ENCODE measurements around the gene AMIGO1. TPM values are rescaled to one million over a fixed set of nuclear protein-coding genes. Genes with fewer than 3 reads are reported as not detected.

The AMIGO1 gene
- total RNA-seq, 2 donors from 2014 or later, result 2.1 to 2.6 TPM

GRCh38 chr1:109538827-109539555 is 29.5 kb upstream of the AMIGO1 start:
- Mint-ChIP-seq H3K4me1 (ENCODE audit: low read depth) (no peaks in the 10 kb centered on the region), H3K9me3 (no peaks in the 10 kb centered on the region), H3K27ac (no peak overlapping the region), H3K27me3 (ENCODE audit: low read depth) (no peaks in the 10 kb centered on the region), H3K36me3 (ENCODE audit: insufficient read depth in 2 of 2) (no peaks in the 10 kb centered on the region), H3K4me3 (no peak overlapping the region)
- no peak for ATAC-seq (replicated peaks in 1 of 2)
- no peak for DNase-seq

DNA sequence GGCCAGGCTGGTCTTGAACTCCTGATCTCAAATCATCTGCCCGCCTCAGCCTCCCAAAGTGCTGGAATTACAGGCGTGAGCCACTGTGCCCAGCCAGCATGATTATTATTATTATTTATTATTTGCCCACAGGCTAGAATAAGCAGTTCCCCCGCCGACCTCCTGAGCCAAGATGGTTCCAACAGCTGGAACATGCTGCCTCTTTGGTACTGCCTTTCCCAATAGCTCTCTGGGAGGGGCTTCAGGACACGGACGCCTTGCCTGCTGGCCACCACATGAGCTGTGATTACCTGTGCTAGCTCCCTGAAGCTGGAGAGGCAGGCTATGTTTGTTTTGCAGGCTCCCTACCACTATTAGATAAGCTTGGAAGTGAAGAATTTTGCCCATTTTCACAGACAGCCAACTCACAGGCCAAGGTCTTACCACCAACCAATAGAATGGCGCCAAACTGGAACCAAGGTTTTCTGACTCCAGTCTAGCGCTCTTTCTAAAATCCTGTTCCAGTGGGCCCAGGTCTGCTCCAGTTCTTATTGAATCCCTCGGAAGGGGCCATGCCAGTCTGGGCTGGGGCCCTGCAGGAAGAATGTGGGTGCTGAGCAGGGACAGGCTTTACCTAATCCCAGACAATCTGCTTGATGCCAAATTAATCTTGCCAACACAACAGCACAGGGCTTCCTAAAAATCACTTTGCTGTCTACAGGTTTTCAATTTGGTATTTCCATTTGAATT is 28.1 kb upstream of the AMIGO1 start:
- no peak for DNase-seq
- H3K4me1 Mint-ChIP-seq (ENCODE audit: low read depth), result peaks cover 3% of the 10 kb centered on the region
- no peak for ATAC-seq (replicated peaks in 1 of 2)
- no peak overlapping the region for H3K4me3 Mint-ChIP-seq
- no peaks in the 10 kb centered on the region for H3K36me3 Mint-ChIP-seq (ENCODE audit: insufficient read depth in 2 of 2)
- H3K27ac Mint-ChIP-seq, result no peak overlapping the region
- H3K27me3 Mint-ChIP-seq (ENCODE audit: low read depth), result no peaks in the 10 kb centered on the region
- no peaks in the 10 kb centered on the region for H3K9me3 Mint-ChIP-seq

GRCh38 chr1:109535971-109536491 is 26.5 kb upstream of the AMIGO1 start:
- Mint-ChIP-seq H3K9me3 (no peaks in the 10 kb centered on the region), H3K4me3 (no peak overlapping the region), H3K4me1 (ENCODE audit: low read depth) (peaks cover 19% of the 10 kb centered on the region), H3K27ac (no peak overlapping the region), H3K27me3 (ENCODE audit: low read depth) (no peaks in the 10 kb centered on the region), H3K36me3 (ENCODE audit: insufficient read depth in 2 of 2) (no peaks in the 10 kb centered on the region)
- ATAC-seq (replicated peaks in 1 of 2) (no peak), DNase-seq (no peak)

GRCh38 chr1:109535481-109535880 is 26.0 kb upstream of the AMIGO1 start:
- Mint-ChIP-seq H3K4me1 (ENCODE audit: low read depth) (peaks cover 24% of the 10 kb centered on the region), H3K9me3 (no peaks in the 10 kb centered on the region), H3K36me3 (ENCODE audit: insufficient read depth in 2 of 2) (no peaks in the 10 kb centered on the region), H3K27ac (no peak overlapping the region), H3K27me3 (ENCODE audit: low read depth) (no peaks in the 10 kb centered on the region), H3K4me3 (no peak overlapping the region)
- DNase-seq (no peak), ATAC-seq (replicated peaks in 1 of 2) (no peak)

DNA sequence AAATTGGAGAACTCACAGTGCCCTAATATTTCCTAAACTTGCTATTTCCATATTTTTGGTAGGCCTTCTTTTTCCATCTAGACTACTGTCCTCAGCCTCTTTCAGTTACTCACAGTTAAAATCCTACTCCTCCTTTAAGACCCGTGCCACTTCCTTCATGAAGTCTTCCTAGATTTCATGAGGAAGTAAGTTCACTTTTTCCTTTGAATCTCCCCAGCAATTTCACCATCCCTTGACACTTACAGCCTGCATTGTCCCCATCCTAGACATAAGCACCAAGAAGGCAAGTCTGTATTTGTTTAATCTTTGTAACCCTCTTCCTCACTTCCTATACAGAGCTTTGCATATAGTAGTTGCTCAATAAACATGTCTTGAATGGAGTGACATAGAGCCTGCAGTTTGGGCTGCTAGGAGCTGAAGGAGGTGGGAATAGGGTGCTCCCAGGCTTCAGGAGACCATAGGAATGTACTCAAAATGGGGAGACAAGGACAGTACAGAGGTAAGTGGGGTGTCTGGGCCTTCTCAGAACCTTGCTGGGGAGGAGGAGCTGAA is 24.9 kb upstream of the AMIGO1 start:
- Mint-ChIP-seq H3K4me1 (ENCODE audit: low read depth) (peaks cover 24% of the 10 kb centered on the region), H3K27ac (no peak overlapping the region), H3K9me3 (no peaks in the 10 kb centered on the region), H3K4me3 (no peak overlapping the region), H3K27me3 (ENCODE audit: low read depth) (no peaks in the 10 kb centered on the region), H3K36me3 (ENCODE audit: insufficient read depth in 2 of 2) (no peaks in the 10 kb centered on the region)
- ATAC-seq (replicated peaks in 1 of 2), result no peak
- no peak for DNase-seq

- Mint-ChIP-seq H3K4me3 (peak overlapping the region; percentile 78 to 79), H3K27me3 (ENCODE audit: low read depth) (no peaks in the 10 kb centered on the region), H3K27ac (peak overlapping the region; percentile 94), H3K36me3 (ENCODE audit: insufficient read depth in 2 of 2) (no peaks in the 10 kb centered on the region), H3K4me1 (ENCODE audit: low read depth) (peaks cover 24% of the 10 kb centered on the region), H3K9me3 (no peaks in the 10 kb centered on the region)
- ATAC-seq (replicated peaks in 1 of 2) (peak; percentile 91 to 92), DNase-seq (peak; percentile 90 to 93)
Measured at GRCh38 chr1:109532365-109533136, 23.0 kb upstream of the AMIGO1 start.

DNA sequence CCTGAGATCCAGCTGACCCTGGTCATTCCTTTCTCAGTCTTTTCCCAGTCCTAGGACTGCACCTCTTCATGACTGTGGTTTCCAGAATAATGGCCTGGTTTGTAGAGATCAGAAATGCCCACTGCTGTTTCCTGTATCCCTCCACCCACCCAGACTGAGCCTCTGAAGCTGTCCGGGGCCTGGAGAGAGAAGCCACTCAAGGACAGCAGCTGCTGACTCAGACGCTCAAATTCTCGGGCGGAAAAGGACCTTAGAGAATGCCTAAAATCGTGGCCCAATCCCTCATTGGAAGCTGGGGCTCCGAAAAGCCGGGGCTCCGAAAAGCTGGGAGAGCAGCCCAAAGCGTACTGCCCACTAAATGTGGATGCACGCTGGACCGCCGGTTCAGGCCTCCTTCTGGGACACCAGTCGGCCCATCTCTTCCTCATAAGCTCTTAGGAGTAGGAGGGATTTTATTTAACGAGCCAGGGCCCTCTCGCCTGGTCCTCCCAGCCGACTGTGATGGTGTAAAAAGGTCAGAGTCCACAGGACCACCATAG is 22.4 kb upstream of the AMIGO1 start:
- no peak for DNase-seq
- no peak for ATAC-seq (replicated peaks in 1 of 2)
- no peaks in the 10 kb centered on the region for H3K36me3 Mint-ChIP-seq (ENCODE audit: insufficient read depth in 2 of 2)
- peak overlapping the region; percentile 94 for H3K27ac Mint-ChIP-seq
- H3K4me1 Mint-ChIP-seq (ENCODE audit: low read depth), result peaks cover 24% of the 10 kb centered on the region
- H3K4me3 Mint-ChIP-seq, result peak overlapping the region; percentile 78 to 79
- no peaks in the 10 kb centered on the region for H3K27me3 Mint-ChIP-seq (ENCODE audit: low read depth)
- H3K9me3 Mint-ChIP-seq, result no peaks in the 10 kb centered on the region

GRCh38 chr1:109531380-109531779 is 21.9 kb upstream of the AMIGO1 start:
- Mint-ChIP-seq H3K4me3 (peak overlapping the region in 1 of 2 donors; percentile 2), H3K27ac (no peak overlapping the region), H3K27me3 (ENCODE audit: low read depth) (no peaks in the 10 kb centered on the region), H3K36me3 (ENCODE audit: insufficient read depth in 2 of 2) (no peaks in the 10 kb centered on the region), H3K4me1 (ENCODE audit: low read depth) (peaks cover 24% of the 10 kb centered on the region), H3K9me3 (no peaks in the 10 kb centered on the region)
- ATAC-seq (replicated peaks in 1 of 2) (no peak), DNase-seq (no peak)

DNA sequence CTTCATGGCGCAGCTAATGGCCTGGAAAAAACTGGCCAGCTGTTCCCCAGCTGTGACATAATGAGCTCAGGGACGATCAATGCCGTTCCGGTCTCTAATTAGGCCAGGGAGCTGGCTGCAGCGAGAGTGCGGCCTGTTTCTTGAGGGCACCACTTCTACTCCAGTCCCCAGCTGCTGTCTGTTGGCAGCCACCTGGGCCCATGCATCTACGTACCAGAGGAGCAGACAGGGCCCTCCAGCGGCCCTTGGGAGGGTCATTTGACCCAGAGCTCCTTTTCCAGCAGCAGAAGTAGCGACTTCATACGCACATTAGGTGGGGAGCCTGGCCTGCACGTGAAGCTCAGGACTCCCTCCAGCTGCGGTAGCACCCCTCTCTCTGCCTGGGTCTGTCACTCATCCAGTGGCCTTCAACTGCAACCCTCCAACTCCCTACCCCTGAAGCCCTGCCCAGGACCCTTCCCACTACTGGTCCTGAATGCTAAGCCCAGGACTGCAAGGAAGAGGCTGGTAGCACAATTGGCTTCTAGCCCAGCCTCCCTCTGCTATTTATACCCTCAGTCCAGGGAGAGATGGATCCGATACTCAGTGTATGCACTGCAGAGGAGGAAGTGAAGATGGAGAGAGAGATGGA is 21.0 kb upstream of the AMIGO1 start:
- Mint-ChIP-seq H3K4me1 (ENCODE audit: low read depth) (peaks cover 24% of the 10 kb centered on the region), H3K9me3 (no peaks in the 10 kb centered on the region), H3K27ac (no peak overlapping the region), H3K27me3 (ENCODE audit: low read depth) (no peaks in the 10 kb centered on the region), H3K36me3 (ENCODE audit: insufficient read depth in 2 of 2) (no peaks in the 10 kb centered on the region), H3K4me3 (peak overlapping the region in 1 of 2 donors; percentile 2)
- DNase-seq, result no peak
- no peak for ATAC-seq (replicated peaks in 1 of 2)

DNA sequence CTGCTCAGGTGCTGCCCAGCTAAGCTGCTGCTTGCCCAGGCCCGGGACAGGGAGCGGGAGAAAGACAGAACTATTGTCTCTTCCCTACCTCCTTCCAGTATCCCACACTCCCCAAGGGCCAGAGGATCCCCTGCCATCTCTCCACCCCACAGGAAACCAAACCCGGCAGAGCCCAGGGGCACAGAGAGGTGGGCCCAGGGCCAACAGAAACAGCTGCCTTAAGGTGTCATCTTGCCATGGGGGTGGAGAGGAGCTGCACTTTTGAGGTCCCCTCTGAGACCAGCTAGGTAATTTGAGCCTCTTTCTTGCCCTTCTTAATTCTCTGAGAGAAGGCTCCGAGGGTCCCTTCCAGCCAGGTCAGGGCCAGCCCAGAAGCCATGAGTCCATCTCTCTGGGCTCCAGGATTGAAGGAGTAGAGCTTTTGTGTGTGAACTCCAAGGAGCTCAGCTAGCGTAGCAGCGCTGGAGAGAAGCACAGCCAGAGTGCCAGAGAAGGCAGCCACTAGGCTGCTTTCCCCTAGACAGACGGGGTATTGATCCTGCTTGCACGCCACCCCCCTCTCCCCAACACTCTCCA is 20.4 kb upstream of the AMIGO1 start:
- no peaks in the 10 kb centered on the region for H3K27me3 Mint-ChIP-seq (ENCODE audit: low read depth)
- no peak overlapping the region for H3K27ac Mint-ChIP-seq
- no peak for DNase-seq
- H3K36me3 Mint-ChIP-seq (ENCODE audit: insufficient read depth in 2 of 2), result no peaks in the 10 kb centered on the region
- peaks cover 24% of the 10 kb centered on the region for H3K4me1 Mint-ChIP-seq (ENCODE audit: low read depth)
- no peak overlapping the region for H3K4me3 Mint-ChIP-seq
- H3K9me3 Mint-ChIP-seq, result no peaks in the 10 kb centered on the region
- no peak for ATAC-seq (replicated peaks in 1 of 2)

DNA sequence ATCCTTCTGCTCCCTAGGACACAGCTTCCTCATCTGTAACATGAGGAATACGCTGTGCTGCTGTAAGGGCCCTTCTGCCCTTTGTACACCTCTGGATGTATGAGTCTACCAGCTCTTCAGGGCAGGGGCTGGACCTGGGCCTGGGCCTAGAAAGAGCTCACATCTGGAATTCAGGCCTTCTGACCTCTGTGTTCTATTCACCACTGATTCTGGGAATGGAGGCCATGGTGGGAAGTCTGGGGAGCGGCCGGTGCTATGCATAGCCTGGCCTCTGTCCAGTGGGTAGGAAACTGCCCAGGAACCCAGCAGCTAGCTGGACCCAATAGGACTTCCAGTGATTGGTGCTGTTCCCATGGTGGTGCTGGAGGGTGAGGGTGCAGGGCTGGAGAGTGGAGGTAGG is 19.2 kb upstream of the AMIGO1 start:
- Mint-ChIP-seq H3K27ac (no peak overlapping the region), H3K36me3 (ENCODE audit: insufficient read depth in 2 of 2) (no peaks in the 10 kb centered on the region)
- DNase-seq, result no peak

More for the DNA sequence above, 19.2 kb upstream of the AMIGO1 start:
- H3K9me3 Mint-ChIP-seq, result no peaks in the 10 kb centered on the region
- H3K27me3 Mint-ChIP-seq (ENCODE audit: low read depth), result no peaks in the 10 kb centered on the region
- H3K4me1 Mint-ChIP-seq (ENCODE audit: low read depth), result peaks cover 24% of the 10 kb centered on the region
- no peak for ATAC-seq (replicated peaks in 1 of 2)
- H3K4me3 Mint-ChIP-seq, result no peak overlapping the region
